ENCODE measurements around the gene TBL1X.
"Not testable (repeated sequence)": the region's sequence is repeated elsewhere in the genome, so short reads cannot be mapped to it uniquely, and the experiment has no call there.

TBL1X gene

DNA sequence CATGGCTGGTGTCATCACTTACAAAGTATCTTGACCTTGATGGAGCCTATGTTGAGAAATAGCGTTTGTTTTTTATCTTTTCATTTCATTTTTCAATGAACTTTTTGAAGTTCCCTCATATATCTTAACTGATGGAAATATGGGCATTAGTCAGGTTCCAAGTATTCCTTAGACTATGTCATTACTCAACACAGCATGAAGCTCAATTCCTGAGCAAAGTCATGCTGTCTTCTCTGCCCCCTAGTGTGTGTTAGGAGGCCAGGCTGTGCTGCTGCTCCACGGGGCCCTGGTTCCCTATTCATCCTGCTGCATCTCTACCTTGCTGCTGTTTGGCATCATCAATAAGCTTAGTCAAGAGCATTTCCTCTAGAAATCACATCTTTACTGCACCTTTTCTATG lies 259.9 kb downstream of the TBL1X start:
- no peak for ATAC-seq

DNA sequence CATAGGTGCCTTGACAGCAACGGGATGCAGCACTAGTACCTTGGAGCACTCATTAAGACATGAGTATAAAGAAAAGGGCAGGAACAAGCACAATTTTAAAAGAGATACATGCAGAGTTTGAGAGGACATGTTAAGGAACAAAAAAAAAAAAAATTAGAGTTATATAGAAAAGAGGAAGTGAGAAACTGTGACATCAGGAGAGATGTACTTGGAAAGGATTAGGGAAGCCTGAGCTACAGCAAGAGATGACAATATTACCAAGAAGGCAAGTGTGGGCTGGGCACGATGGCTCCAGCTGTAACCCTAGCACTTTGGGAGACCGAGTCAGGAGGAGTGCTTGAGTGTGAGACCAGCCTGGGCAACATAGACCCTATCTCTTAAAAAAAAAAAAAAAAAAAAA lies 263.4 kb downstream of the TBL1X start:
- ATAC-seq: no peak

DNA sequence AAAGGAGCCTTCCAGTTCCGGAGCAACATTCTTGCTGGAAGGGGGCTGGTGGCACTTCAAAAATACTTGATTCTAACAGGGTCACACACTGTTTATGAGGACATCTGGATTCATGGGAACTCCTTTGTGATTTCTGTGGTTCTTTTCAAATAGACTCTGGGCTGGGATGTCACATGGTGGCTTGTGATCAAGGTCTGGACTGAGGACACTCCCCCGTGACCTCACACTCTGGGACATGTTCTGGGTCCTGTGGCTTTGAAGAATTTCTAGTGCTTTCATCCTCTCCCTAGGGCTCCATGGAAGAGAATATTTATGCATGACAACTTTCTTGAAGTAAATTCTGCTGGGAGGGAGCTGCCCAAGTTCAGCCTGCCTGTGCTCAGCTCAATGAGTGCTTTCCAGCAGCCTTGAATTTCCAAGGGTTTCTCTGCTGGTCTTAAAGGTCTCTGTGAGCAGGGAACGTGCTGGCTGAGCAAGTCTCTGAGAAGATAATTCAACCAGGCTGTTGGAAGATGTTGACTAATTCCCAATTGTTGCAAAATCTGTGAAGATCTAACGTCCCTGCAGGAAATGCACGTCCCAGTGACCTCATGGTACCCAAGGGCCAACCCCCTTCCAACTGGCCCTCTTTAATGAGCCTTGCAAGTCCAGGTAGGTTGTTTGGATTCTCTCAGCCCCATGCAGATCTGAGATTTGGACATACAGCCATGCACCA lies 264.5 kb downstream of the TBL1X start:
- ATAC-seq: no peak

DNA sequence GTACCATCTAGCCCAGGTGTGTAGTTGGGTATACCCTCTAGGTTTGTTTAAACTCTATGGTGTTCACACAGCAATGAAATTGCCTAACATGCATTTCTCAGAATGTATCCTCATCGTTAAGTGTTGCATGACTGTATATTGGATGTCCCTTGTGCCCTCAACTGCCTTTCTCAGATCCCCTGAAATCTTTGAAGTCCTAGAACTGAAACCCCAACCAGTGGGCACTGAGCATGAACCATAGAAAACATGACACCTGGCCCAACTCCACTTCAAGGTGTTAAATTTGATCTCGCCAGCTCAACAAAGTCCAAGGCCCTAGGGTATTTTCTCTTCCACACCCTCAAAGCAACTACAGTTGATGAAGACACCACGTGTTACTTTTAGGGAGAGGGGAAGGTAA lies 265.2 kb downstream of the TBL1X start:
- ATAC-seq: no peak

DNA sequence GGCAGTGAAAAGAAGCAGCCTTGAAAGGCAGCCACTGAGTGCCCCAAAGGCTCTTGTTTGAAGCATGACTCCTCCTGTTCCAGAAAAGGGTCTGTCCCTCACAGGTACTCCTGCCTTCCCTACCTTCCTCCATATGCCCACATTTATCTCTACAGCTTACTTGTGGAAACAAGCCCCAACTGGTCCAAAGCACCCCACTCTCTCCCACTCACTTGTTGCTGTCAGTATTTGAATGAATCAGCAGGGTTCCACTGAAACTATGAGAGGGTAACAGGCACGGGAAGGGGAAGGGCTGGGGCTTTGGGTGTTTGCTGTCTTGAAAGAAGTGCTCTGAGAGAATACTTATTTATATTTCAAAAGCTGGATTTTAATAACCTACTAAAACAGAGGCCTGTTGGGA lies 265.9 kb downstream of the TBL1X start:
- no peak for ATAC-seq

DNA sequence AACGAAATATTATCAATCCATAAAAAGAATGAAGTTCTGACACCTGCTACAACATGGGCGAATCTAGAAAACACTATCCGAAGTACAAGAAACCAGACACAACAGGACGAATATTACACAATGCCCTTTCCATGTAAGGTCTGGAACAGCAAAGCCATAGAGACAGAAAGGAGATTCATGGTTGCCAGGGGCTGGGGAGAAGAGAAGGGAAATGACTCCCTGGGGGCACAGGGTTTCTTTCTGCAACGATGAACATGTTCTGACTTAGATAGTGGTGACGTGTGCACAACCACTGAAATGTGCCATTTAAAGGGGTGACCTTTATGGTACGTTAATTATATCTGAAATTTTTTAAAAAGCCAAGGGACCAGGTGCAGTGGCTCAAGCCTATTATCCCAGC lies 272.5 kb downstream of the TBL1X start:
- no peak for ATAC-seq

DNA sequence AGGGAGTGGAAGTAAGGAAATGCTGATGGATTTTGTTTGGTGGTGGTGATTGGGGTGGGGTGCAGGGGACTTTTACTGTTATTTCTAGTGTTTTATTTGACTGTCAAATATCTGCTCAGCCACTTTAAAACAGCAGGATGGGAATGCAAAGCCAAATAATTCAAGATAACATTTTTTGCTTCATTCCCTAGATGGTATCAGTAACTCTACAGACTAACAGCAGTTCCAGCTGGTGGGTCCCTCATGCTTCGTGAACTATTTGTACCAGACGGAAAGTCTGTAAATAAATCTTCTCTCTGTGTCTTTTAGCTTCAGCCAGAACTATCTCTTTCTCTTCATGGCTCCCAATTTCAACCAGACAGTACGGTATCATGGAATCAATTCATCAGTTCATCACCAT lies 273.3 kb downstream of the TBL1X start:
- no peak for ATAC-seq

DNA sequence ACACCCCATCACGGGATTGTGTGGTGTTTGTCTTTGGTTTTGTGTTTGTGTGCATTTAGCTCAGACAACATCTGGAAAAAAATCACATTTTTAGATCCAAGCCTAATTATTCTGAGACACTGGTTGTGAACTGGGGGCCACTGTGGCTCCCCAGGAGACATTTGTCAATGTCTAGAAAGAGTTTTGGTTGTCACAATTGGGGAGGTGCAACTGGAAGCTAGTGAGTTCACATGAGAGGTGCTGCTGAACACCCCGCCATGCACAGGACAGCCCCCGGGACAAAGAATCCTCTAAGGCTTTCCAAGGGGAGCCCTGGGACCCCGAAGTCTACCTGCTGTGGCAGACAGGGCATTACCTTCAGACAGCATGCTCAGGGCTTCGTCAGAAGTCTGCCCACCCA lies 274.3 kb downstream of the TBL1X start:
- no peak for ATAC-seq

DNA sequence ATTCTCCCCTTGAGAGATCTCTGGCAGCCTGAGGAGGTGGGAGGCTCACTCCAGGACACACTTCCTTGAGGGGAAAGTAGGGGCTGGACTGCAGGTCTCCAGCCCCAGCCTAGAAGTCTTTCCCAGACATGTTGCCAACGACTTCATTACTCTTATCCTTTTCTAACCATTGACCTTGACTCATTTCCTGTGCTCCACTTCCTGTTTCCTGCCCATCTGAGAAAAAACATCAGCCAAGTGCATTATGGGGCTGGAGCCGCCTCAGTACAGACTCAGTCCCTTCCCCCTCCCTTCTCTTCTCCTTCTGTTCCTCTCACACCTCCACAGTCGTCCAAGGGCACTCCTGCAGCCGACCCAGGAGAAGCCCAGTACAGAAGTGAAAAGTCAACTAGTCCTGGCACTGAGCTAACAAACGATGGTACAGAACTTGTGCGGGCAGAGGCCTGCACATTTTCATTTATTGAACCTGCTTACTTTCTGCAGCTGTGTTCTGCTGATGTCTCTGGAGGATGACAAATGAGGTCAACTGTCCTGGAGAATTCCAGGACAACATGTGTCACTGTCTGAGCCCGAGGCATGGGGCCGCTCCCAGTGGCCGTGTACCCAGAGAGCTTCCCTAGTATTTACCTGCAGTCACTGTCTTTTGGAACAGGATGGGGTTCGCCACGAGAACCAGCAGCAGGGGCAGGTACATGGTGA lies 280.7 kb downstream of the TBL1X start:
- no peak for ATAC-seq

DNA sequence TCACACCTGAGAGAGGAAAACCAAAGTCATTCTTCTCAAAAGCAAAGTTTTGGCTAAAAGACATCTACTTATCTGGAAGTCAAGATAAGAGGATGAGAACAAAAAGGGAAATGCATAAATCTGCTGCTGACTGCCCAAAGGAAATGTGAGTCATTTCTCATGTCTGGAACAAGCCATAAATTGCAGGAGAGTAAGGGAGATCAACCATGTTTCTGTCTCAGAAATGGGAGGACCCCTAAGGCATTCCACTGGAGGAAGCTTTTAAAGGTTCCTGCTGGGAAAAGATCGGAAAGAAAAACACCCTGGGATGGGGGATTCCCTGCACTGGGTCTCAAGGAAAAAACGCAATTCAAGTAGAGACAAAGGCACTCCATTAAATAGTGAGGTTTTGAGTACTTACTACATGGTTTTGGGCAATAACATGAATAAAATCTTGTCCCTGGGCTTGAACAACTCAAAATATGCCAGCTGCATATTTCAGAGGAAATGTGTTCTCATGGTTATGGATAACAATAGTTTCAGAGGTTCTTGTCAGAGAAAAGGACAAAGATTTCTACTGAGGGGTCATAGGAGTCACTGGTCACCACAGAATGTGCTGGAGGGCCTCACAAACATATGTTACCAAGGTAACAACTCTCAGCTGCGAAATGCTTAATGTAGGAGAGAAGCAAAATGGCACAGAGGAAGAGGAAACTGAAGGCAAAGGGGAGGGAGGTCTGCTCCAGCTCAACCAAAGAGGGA lies 281.5 kb downstream of the TBL1X start:
- ATAC-seq: no peak

DNA sequence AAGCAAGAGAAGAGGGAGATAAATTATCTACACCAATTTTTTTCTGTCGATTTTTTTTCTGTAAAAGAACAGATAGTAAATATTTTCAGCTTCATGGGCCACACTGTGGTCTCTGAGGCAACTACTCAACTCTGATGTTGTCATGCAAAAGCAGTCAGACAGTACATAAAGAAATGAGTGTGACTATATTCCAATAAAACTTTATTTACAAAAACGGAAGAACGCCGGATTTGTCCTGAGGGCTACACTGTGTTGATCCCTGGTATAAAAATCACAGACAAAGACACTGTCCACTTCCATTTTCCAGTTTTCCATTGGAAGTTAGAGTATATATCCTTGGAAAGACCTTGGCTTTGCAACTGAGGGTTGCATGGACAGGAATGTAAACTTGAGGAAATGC lies 282.8 kb downstream of the TBL1X start:
- ATAC-seq: no peak

DNA sequence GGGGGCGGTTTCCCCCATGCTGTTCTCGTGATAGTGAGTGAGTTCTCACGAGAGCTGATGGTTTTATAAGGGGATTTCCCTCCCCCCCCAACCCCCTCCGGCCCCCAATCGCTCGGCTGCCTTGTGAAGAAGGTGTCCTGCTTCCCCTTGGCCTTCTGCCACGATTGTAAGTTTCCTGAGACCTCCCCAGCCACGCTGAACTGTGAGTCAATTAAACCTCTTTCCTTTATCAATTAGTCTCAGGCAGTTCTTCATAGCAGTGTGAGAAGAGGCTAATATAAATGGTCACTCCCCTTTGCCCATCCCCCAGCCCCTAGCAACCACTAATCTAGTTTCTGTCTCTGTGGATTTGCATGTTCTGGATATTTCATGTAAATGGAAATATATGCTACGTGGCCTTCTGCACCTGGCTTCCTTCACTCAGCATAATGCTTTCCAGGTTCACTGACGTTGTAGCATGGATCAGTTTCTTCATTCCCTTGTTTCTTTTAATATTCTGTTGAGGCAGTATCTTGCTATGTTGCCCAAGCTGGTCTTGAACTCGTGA lies 284.4 kb downstream of the TBL1X start:
- no peak for ATAC-seq

DNA sequence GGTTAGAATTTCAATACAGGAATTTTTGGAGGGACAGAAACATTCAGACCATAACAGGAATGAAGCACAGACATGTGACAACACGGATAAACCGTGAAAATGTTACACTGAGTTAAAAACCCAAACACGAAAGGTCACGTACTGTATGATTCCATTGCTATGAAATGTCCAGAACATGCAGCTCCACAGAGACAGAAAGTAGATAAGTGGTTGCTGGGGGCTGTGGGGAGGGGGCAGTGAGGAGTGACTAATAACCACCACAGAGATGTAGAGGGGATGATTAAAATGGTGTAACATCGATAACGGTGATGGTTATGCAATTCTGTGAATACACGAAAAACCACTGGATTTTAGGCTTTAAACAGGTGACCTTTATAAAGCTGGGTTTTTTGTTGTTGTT lies 292.5 kb downstream of the TBL1X start:
- no peak for ATAC-seq

DNA sequence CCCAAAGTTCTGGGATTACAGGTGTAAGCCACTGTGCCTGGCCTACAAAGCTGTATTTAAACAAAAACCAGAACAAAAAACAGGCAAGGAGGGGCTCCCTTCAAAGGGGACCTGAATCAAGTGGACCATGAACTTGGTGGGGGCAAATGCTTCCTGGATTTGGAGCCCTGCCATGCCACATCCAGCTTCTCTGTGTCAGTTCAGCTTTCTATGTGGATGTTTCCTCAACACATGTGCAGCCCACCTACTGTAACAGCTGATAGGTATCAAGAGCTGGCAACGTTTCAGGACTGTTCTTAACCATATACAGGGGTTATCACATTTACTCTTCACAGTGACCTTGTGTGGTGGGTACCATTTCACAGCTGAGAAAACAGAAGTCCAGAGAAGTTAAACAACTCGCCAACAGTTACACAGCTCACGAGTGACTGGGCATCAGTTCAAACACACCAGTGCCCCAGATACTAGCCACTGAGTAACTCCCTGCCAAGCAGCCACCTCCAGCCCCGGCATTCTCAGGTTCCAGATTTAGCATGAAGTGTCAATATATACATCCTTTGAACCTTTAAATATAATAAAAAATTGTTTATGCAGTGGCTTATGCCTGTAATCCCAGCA lies 293.3 kb downstream of the TBL1X start:
- no peak for ATAC-seq

DNA sequence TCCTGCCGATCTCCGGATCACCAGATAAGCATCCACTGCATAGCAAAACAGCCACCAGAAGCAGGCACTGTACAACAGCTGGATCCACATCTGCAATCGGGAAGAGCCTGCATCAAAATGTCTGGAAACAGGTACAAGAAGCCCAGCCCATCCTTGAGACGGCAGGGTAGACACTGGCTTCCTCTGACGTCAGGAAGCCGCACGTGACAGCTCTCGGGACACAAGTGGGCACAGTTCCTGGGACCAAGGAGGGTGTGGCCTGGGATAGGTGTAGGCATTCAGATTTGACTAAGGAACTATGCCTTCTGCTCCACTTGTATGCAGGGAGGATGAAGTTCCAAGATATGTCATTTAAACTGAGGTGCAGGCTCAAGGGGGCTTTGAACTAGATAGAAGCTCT lies 294.5 kb downstream of the TBL1X start:
- ATAC-seq: no peak

DNA sequence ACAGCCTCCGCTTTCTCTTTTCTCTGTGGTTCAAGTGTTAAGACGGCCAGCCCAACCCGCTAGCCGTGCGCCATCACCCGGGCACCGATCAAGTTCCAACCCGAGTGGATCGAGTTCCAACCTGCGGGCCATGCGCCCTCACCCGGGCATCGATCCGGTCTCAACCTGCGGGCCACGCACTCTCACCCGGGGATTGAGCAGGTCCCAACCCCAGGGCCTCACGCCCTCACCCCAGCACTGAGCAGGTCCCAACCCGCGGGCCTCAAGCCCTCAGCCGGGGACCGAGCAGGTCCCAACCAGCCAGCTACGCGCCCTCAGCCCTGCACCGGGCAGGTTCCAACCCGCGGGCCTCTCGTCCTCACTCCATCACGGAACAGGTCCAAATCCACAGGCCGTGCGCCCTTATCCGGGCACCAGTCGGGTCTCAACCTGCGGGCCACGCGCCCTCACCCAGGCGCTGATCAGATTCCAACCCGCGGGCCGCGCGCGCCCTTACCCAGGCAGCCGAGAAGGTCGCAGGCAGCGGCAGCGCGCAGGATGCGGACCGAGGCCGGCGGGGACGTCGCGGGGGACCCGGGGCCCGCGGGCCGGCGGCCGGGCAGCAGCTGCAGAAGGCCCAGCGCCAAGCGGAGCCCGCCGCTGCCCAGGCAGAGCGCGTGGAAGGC lies 300.3 kb downstream of the TBL1X start:
- ATAC-seq: no peak

DNA sequence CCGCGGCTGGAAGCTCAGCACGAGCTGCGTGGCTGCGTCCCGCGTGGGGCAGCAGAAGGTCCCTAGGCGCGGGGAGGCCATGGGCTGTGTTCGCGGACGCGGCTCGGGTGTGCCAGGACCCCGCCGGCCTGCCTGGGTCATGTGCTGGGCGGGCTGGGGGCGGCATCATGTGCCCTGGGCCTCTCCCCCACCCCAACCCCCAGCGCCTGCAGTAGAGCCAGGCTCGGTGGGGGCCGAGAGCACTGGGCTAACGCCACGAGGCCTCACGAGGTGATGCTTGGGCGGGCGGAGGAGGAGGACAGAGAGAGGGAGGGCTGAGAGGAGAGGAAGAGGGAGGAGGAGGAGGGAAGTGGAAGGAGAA lies 300.9 kb downstream of the TBL1X start, which contains the start of gene GPR143:
TSS of gene GPR143 (minus strand) at position 111 of the 361 bp plus-strand sequence. CDS start at position 81, 30 bp downstream.
- no peak for ATAC-seq

DNA sequence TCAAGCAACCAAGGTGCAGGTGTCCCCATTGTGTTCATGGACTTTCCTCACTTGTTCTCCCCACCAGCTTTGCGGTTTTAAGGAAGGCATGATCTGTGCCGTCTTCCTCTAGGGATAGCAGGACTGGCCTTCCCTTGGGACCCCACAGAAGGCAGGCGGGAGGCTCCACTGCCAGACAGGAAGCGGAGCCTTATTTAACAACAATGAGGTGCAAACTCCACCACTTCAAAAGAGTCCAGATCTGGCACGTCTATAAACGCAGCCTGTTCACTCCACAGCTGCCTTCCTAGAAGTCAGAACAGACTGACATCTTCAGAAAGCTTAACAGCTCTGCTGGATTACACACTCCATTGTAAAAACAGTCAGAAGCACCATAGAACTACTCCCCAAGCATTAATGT lies 302.5 kb downstream of the TBL1X start:
- ATAC-seq: no peak

DNA sequence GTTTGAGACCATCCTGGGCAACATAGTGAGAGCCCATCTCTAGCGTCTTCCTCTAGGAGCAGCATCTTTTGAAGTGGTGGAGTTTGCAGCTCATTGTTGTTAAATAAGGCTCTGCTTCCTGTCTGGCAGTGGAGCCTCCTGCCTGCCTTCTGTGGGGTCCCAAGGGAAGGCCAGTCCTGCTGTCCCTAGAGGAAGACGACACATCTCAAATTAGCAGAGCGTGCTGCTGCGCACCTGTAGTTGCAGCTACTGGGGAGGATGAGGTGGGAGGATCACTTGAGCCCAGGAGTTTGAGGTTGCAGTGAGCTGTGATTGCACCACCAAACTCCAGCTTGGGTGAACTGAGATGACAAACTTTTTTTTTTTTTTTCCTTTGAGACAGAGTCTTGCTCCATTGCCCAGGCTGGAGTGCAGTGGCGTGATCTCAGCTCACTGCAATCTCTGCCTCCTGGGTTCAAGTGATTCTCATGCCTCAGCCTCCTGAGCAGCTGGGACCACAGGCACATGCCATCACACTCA lies 303.5 kb downstream of the TBL1X start:
- ATAC-seq: not testable (repeated sequence)

DNA sequence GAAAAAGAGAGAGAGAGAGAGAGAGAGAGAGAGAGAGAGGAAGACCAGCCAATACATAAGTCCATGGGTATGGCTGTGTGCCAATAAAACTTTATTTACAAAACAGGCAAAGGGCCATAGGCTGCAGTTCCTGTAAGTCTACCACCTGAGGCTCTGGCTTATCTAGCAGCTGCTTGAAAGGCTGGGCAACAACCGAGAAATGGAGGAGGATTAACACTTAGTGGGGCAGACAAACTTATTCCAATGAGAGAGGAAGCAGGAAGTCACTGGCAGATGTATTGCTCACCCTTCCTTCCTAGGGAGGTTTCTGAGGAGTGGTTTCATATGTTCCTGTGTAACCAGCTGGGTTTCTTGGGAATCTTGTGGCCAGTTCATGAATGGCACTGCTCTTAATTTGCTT lies 305.5 kb downstream of the TBL1X start:
- ATAC-seq: no peak

DNA sequence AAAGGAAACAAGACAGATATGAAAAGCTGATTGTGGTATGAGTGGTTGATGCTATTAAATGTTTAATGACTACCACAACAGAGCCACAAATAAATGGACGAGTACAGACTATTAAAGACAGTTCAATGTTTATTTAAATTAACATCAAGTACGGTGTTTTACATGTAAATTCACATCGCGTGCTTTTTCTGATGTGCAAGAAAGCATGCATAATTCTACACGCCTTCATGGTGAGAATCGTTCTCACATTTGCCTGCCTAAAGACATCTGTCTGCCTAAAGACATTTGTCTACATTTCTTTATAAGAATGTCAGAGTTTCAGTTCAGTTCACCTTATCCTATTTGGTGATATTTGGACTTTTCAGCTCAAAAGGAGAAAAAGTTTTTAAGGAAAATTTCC lies 308.1 kb downstream of the TBL1X start:
- ATAC-seq: no peak

DNA sequence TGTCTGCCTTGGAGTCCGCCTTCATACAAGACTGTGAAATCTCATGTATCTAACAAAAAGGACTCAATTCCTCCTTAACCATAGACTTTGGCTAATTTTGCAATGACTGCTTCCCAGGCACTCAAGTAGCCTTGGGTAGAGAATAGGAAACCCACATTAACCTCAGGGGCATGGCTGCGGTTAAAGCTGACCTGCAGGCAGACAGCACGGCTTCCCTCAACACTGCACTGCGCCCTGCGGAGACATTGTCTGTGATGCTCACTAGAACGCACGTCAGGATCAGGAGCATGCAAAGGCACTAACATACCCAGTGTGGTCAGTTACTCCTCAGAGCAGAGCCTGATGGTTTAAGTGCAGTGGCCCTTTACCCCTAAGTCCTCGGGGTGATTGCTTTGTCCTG lies 311.1 kb downstream of the TBL1X start:
- no peak for ATAC-seq
